ENCODE data around the gene TSPAN31.
"Not testable (repeated sequence)": the region's sequence is repeated elsewhere in the genome, so short reads cannot be mapped to it uniquely, and the experiment has no call there.

The TSPAN31 gene

DNA sequence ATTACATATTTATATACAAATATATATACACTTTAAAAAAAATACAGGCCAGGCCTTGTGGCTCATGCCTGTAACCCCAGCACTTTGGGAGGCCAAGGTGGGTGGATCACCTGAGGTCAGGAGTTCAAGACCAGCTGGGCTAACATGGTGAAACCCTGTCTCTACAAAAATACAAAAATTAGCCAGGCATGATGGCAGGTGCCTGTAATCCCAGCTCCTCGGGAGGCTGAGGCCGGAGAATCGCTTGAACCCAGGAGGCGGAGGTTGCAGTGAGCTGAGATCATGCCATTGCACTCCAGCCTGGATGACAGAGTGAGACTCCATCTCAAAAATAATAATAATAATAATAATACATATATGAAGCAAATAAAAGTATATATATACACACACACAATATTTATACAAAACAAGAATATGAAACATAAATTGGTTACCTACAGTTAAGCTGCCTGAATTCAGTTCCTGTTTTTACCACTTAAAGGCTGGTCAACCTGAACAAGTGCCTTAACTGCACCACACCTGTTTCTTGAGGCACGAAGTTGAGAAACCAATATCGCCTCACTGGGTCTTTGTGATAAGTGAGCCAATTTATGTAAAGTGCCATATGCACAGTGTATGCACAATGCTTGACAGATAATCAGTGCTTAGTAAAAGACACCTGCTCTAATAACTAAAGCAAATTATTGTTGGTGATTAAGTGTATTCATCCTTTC lies 29.6 kb upstream of the TSPAN31 start:
- not testable (repeated sequence) for H3K4me1 ChIP-seq (ENCODE audit: control insufficient read depth in 2 of 2, insufficient read depth in 2 of 2, low read length in 2 of 2); H3K27me3 ChIP-seq (ENCODE audit: control insufficient read depth in 2 of 2, insufficient read depth in 2 of 2, low read length in 2 of 2); H3K9ac ChIP-seq (ENCODE audit: low read depth in 1 of 2, low read length in 2 of 2); H3K27ac ChIP-seq (ENCODE audit: low read depth in 2 of 2, low read length in 2 of 2); H3K4me3 ChIP-seq (ENCODE audit: low read length in 2 of 2); H3K9me3 ChIP-seq (ENCODE audit: control insufficient read depth in 2 of 2, low read length in 2 of 2)
- peaks cover 41 to 54% of the 10 kb centered on the region in 2 donors for H3K36me3 ChIP-seq (ENCODE audit: control insufficient read depth in 2 of 2, insufficient read depth in 2 of 2, low read length in 2 of 2)

GRCh38 chr12:57715786-57716185 lies 29.1 kb upstream of the TSPAN31 start:
- Histone ChIP-seq H3K4me3 (ENCODE audit: low read length in 2 of 2) (no peak overlapping the region), H3K4me1 (ENCODE audit: control insufficient read depth in 2 of 2, insufficient read depth in 2 of 2, low read length in 2 of 2) (no peaks in the 10 kb centered on the region), H3K36me3 (ENCODE audit: control insufficient read depth in 2 of 2, insufficient read depth in 2 of 2, low read length in 2 of 2) (peaks cover 45 to 60% of the 10 kb centered on the region in 2 donors), H3K9ac (ENCODE audit: low read depth in 1 of 2, low read length in 2 of 2) (no peak overlapping the region), H3K9me3 (ENCODE audit: control insufficient read depth in 2 of 2, low read length in 2 of 2) (no peaks in the 10 kb centered on the region), H3K27ac (ENCODE audit: low read depth in 2 of 2, low read length in 2 of 2) (no peak overlapping the region), H3K27me3 (ENCODE audit: control insufficient read depth in 2 of 2, insufficient read depth in 2 of 2, low read length in 2 of 2) (no peaks in the 10 kb centered on the region)

GRCh38 chr12:57716305-57716704 lies 28.5 kb upstream of the TSPAN31 start:
- H3K9ac ChIP-seq (ENCODE audit: low read depth in 1 of 2, low read length in 2 of 2): no peak overlapping the region
- H3K4me3 ChIP-seq (ENCODE audit: low read length in 2 of 2): no peak overlapping the region
- no peaks in the 10 kb centered on the region for H3K4me1 ChIP-seq (ENCODE audit: control insufficient read depth in 2 of 2, insufficient read depth in 2 of 2, low read length in 2 of 2)
- no peak overlapping the region for H3K27ac ChIP-seq (ENCODE audit: low read depth in 2 of 2, low read length in 2 of 2)
- H3K27me3 ChIP-seq (ENCODE audit: control insufficient read depth in 2 of 2, insufficient read depth in 2 of 2, low read length in 2 of 2): no peaks in the 10 kb centered on the region
- no peaks in the 10 kb centered on the region for H3K9me3 ChIP-seq (ENCODE audit: control insufficient read depth in 2 of 2, low read length in 2 of 2)
- H3K36me3 ChIP-seq (ENCODE audit: control insufficient read depth in 2 of 2, insufficient read depth in 2 of 2, low read length in 2 of 2): peaks cover 49 to 64% of the 10 kb centered on the region in 2 donors

GRCh38 chr12:57717131-57717530 lies 27.7 kb upstream of the TSPAN31 start:
- Histone ChIP-seq H3K27me3 (ENCODE audit: control insufficient read depth in 2 of 2, insufficient read depth in 2 of 2, low read length in 2 of 2) (no peaks in the 10 kb centered on the region), H3K9me3 (ENCODE audit: control insufficient read depth in 2 of 2, low read length in 2 of 2) (no peaks in the 10 kb centered on the region), H3K27ac (ENCODE audit: low read depth in 2 of 2, low read length in 2 of 2) (no peak overlapping the region), H3K36me3 (ENCODE audit: control insufficient read depth in 2 of 2, insufficient read depth in 2 of 2, low read length in 2 of 2) (peaks cover 50 to 69% of the 10 kb centered on the region in 2 donors), H3K4me3 (ENCODE audit: low read length in 2 of 2) (no peak overlapping the region), H3K9ac (ENCODE audit: low read depth in 1 of 2, low read length in 2 of 2) (no peak overlapping the region), H3K4me1 (ENCODE audit: control insufficient read depth in 2 of 2, insufficient read depth in 2 of 2, low read length in 2 of 2) (no peaks in the 10 kb centered on the region)

DNA sequence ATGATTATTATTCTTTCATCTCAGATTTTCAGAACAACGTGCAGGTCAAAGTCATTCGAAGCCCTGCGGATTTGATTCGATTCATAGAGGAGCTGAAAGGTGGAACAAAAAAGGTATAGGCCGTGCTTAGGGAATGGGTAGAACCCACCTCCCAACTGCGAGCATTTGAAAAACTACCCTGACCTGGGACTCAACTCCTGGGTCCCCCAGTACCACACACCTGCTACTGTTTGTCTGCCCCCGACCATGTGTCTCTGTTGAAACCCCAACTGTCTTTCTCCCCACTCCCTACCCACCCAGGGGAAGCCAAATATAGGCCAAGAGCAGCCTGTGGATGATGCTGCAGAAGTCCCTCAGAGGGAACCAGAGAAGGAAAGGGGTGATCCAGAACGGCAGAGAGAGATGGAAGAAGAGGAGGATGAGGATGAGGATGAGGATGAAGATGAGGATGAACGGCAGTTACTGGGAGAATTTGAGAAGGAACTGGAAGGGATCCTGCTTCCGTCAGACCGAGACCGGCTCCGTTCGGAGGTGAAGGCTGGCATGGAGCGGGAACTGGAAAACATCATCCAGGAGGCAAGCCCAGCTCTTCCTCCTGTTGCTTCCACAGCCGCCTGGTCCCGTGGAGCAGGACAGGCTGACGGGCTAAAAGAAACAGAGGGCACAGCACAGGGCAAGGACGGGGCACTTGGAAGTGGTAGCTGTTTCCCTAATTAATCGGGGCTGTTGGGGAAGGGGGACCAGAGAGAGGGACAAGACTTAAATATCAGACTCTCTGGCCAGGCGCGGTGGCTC lies 26.8 kb upstream of the TSPAN31 start:
- Histone ChIP-seq H3K9ac (ENCODE audit: low read depth in 1 of 2, low read length in 2 of 2) (no peak overlapping the region), H3K4me1 (ENCODE audit: control insufficient read depth in 2 of 2, insufficient read depth in 2 of 2, low read length in 2 of 2) (no peaks in the 10 kb centered on the region), H3K4me3 (ENCODE audit: low read length in 2 of 2) (no peak overlapping the region), H3K27me3 (ENCODE audit: control insufficient read depth in 2 of 2, insufficient read depth in 2 of 2, low read length in 2 of 2) (no peaks in the 10 kb centered on the region), H3K9me3 (ENCODE audit: control insufficient read depth in 2 of 2, low read length in 2 of 2) (no peaks in the 10 kb centered on the region), H3K36me3 (ENCODE audit: control insufficient read depth in 2 of 2, insufficient read depth in 2 of 2, low read length in 2 of 2) (peaks cover 47 to 69% of the 10 kb centered on the region in 2 donors), H3K27ac (ENCODE audit: low read depth in 2 of 2, low read length in 2 of 2) (no peak overlapping the region)

- Histone ChIP-seq H3K4me3 (ENCODE audit: low read length in 2 of 2) (no peak overlapping the region), H3K27ac (ENCODE audit: low read depth in 2 of 2, low read length in 2 of 2) (no peak overlapping the region), H3K4me1 (ENCODE audit: control insufficient read depth in 2 of 2, insufficient read depth in 2 of 2, low read length in 2 of 2) (no peaks in the 10 kb centered on the region), H3K27me3 (ENCODE audit: control insufficient read depth in 2 of 2, insufficient read depth in 2 of 2, low read length in 2 of 2) (no peaks in the 10 kb centered on the region), H3K9me3 (ENCODE audit: control insufficient read depth in 2 of 2, low read length in 2 of 2) (no peaks in the 10 kb centered on the region), H3K9ac (ENCODE audit: low read depth in 1 of 2, low read length in 2 of 2) (no peak overlapping the region), H3K36me3 (ENCODE audit: control insufficient read depth in 2 of 2, insufficient read depth in 2 of 2, low read length in 2 of 2) (peaks cover 47 to 65% of the 10 kb centered on the region in 2 donors)
Observed at GRCh38 chr12:57718641-57719528, 26.0 kb upstream of the TSPAN31 start.

- Histone ChIP-seq H3K27ac (ENCODE audit: low read depth in 2 of 2, low read length in 2 of 2) (no peak overlapping the region), H3K9ac (ENCODE audit: low read depth in 1 of 2, low read length in 2 of 2) (no peak overlapping the region), H3K27me3 (ENCODE audit: control insufficient read depth in 2 of 2, insufficient read depth in 2 of 2, low read length in 2 of 2) (peaks cover 0 to 2% of the 10 kb centered on the region in 2 donors), H3K36me3 (ENCODE audit: control insufficient read depth in 2 of 2, insufficient read depth in 2 of 2, low read length in 2 of 2) (peaks cover 45 to 63% of the 10 kb centered on the region in 2 donors), H3K9me3 (ENCODE audit: control insufficient read depth in 2 of 2, low read length in 2 of 2) (no peaks in the 10 kb centered on the region), H3K4me3 (ENCODE audit: low read length in 2 of 2) (no peak overlapping the region), H3K4me1 (ENCODE audit: control insufficient read depth in 2 of 2, insufficient read depth in 2 of 2, low read length in 2 of 2) (no peaks in the 10 kb centered on the region)
Observed at GRCh38 chr12:57719777-57720605, 24.8 kb upstream of the TSPAN31 start.

DNA sequence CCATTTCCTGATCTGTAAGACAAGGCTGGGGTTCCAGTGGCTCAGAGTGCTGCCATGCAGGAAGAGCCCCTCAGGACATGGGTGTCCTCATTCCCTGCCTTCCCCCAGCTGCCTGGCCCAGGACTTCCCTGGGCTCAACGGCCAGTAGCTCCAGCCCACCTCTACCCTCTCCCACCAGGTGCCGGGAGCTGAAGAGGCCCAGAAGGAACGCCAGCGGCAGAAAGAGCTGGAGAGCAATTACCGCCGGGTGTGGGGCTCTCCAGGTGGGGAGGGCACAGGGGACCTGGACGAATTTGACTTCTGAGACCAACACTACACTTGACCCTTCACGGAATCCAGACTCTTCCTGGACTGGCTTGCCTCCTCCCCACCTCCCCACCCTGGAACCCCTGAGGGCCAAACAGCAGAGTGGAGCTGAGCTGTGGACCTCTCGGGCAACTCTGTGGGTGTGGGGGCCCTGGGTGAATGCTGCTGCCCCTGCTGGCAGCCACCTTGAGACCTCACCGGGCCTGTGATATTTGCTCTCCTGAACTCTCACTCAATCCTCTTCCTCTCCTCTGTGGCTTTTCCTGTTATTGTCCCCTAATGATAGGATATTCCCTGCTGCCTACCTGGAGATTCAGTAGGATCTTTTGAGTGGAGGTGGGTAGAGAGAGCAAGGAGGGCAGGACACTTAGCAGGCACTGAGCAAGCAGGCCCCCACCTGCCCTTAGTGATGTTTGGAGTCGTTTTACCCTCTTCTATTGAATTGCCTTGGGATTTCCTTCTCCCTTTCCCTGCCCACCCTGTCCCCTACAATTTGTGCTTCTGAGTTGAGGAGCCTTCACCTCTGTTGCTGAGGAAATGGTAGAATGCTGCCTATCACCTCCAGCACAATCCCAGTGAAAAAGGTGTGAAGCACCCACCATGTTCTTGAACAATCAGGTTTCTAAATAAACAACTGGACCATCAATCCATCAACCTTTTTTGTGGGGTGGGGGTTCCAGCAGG lies 23.9 kb upstream of the TSPAN31 start:
- Histone ChIP-seq H3K27me3 (ENCODE audit: control insufficient read depth in 2 of 2, insufficient read depth in 2 of 2, low read length in 2 of 2) (peaks cover 0 to 2% of the 10 kb centered on the region in 2 donors), H3K36me3 (ENCODE audit: control insufficient read depth in 2 of 2, insufficient read depth in 2 of 2, low read length in 2 of 2) (peaks cover 39 to 56% of the 10 kb centered on the region in 2 donors), H3K4me1 (ENCODE audit: control insufficient read depth in 2 of 2, insufficient read depth in 2 of 2, low read length in 2 of 2) (peaks cover 0 to 2% of the 10 kb centered on the region in 2 donors), H3K4me3 (ENCODE audit: low read length in 2 of 2) (no peak overlapping the region), H3K27ac (ENCODE audit: low read depth in 2 of 2, low read length in 2 of 2) (no peak overlapping the region), H3K9me3 (ENCODE audit: control insufficient read depth in 2 of 2, low read length in 2 of 2) (no peaks in the 10 kb centered on the region), H3K9ac (ENCODE audit: low read depth in 1 of 2, low read length in 2 of 2) (no peak overlapping the region)

Data from mucosa of rectum (tissue), 2 donors.